HEK293 (cell line): ENCODE measurements around the gene ATOH7.
"Not testable (repeated sequence)": the region's sequence is repeated elsewhere in the genome, so short reads cannot be mapped to it uniquely, and the experiment has no call there.

Source experiments
- CTCF ChIA-PET: fragments of 350-600 bp; formaldehyde crosslinking; extraction: SDS; loops from one replicate; lab custom pipeline; 2021; ENCODE audit warnings: antibody characterized with exemption; lab: Yijun Ruan, JAX
- POLR2A ChIA-PET: fragments of 300-600 bp; formaldehyde crosslinking; extraction: SDS; loops from one replicate; lab custom pipeline; 2020; ENCODE audit warnings: antibody characterized with exemption, inconsistent platforms; lab: Yijun Ruan, JAX
- H3K27ac ChIP-seq: fragments of 200-500 bp; sonication (Bioruptor generic); 2 replicates; pipeline ENCODE4 v1.5.1; 2014; ENCODE audit warnings: low read depth, low read length, control low read depth, inconsistent platforms; ENCODE audit errors: extremely low read depth
- H3K36me3 ChIP-seq, 2 experiments: fragments of 200-500 bp in 1 of 2; sonication (Bioruptor generic) in 1 of 2; 1 replicate in 1 of 2; 2 replicates in 1 of 2; pipeline ENCODE4 v1.5.1; 2014 to 2017; ENCODE audit warnings: inconsistent platforms in 2 of 2, low read length in 2 of 2; ENCODE audit not compliant: control insufficient read depth in 2 of 2, insufficient read depth in 1 of 2
- H3K4me1 ChIP-seq: fragments of 200-500 bp; sonication (Bioruptor generic); 2 replicates; pipeline ENCODE4 v1.5.1; 2014; ENCODE audit warnings: mild to moderate bottlenecking, low read length, inconsistent platforms; ENCODE audit not compliant: control insufficient read depth, insufficient read depth
- H3K4me3 ChIP-seq: 2 replicates; pipeline ENCODE4 v1.5.1; 2011; ENCODE audit warnings: low read depth, mild to moderate bottlenecking, control low read depth, low read length, moderate library complexity
- H3K9me3 ChIP-seq: fragments of 200-500 bp; sonication (Bioruptor generic); 2 replicates; pipeline ENCODE4 v1.5.1; 2014; ENCODE audit warnings: low read depth, low read length, inconsistent platforms; ENCODE audit not compliant: control insufficient read depth, insufficient read depth
- HOXD13 ChIP-seq: sonication (generic); formaldehyde crosslinking; IDR thresholded peaks from 2 replicates; pipeline ENCODE4 v1.8.0; 2022; ENCODE audit warnings: missing genetic modification reagents, borderline replicate concordance
- OSR2 ChIP-seq: fragments of 450-650 bp; formaldehyde crosslinking; IDR thresholded peaks from 2 replicates; pipeline ENCODE4 v1.5.1; 2016; ENCODE audit warnings: missing biosample characterization, missing genetic modification characterization
- SCRT1 ChIP-seq: fragments of 450-650 bp; formaldehyde crosslinking; IDR thresholded peaks from 2 replicates; pipeline ENCODE4 v1.5.1; 2016; ENCODE audit warnings: missing biosample characterization, missing genetic modification characterization, borderline replicate concordance
- ZNF132 ChIP-seq: fragments of 450-650 bp; formaldehyde crosslinking; IDR thresholded peaks from 2 replicates; pipeline ENCODE4 v1.5.1; 2017; ENCODE audit warnings: missing biosample characterization, missing genetic modification characterization, borderline replicate concordance
- ZNF214 ChIP-seq: fragments of 450-650 bp; formaldehyde crosslinking; IDR thresholded peaks from 2 replicates; pipeline ENCODE4 v1.5.1; 2017; ENCODE audit warnings: missing biosample characterization, mild to moderate bottlenecking, missing genetic modification characterization, borderline replicate concordance
- ZNF239 ChIP-seq: fragments of 450-650 bp; formaldehyde crosslinking; IDR thresholded peaks from 2 replicates; pipeline ENCODE4 v1.5.1; 2016; ENCODE audit warnings: missing biosample characterization, missing genetic modification characterization
- ZNF350 ChIP-seq: fragments of 450-650 bp; formaldehyde crosslinking; IDR thresholded peaks from 2 replicates; pipeline ENCODE4 v1.5.0; 2017; ENCODE audit warnings: missing biosample characterization, mild to moderate bottlenecking, missing genetic modification characterization
- ZNF391 ChIP-seq: fragments of 450-650 bp; formaldehyde crosslinking; IDR thresholded peaks from 2 replicates; pipeline ENCODE4 v1.5.1; 2016; ENCODE audit warnings: low read depth, missing biosample characterization, missing genetic modification characterization, borderline replicate concordance
- ZNF394 ChIP-seq: fragments of 450-650 bp; formaldehyde crosslinking; IDR thresholded peaks from 2 replicates; pipeline ENCODE4 v1.5.1; 2016; ENCODE audit warnings: missing biosample characterization, missing genetic modification characterization, mild to moderate bottlenecking, moderate library complexity, borderline replicate concordance
- ZNF530 ChIP-seq: fragments of 450-650 bp; formaldehyde crosslinking; IDR thresholded peaks from 2 replicates; pipeline ENCODE4 v1.5.1; 2016; ENCODE audit warnings: low read depth, missing biosample characterization, missing genetic modification characterization
- TF ChIP-seq, protein P1 (sequence below): fragments of 450-650 bp; formaldehyde crosslinking; IDR thresholded peaks from 2 replicates; pipeline ENCODE4 v1.5.1; 2016; ENCODE audit warnings: missing biosample characterization, missing genetic modification characterization
- TF ChIP-seq, protein P2 (sequence below): fragments of 450-650 bp; formaldehyde crosslinking; IDR thresholded peaks from 2 replicates; pipeline ENCODE4 v1.5.1; 2016; ENCODE audit warnings: missing biosample characterization, missing genetic modification characterization
- TF ChIP-seq, protein P3 (sequence below): fragments of 450-650 bp; formaldehyde crosslinking; IDR thresholded peaks from 2 replicates; pipeline ENCODE4 v1.5.1; 2016; ENCODE audit warnings: missing biosample characterization, missing genetic modification characterization
- TF ChIP-seq, protein P4 (sequence below): fragments of 450-650 bp; formaldehyde crosslinking; IDR thresholded peaks from 2 replicates; pipeline ENCODE4 v1.5.1; 2016; ENCODE audit warnings: missing biosample characterization, missing genetic modification characterization

Gene ATOH7

DNA sequence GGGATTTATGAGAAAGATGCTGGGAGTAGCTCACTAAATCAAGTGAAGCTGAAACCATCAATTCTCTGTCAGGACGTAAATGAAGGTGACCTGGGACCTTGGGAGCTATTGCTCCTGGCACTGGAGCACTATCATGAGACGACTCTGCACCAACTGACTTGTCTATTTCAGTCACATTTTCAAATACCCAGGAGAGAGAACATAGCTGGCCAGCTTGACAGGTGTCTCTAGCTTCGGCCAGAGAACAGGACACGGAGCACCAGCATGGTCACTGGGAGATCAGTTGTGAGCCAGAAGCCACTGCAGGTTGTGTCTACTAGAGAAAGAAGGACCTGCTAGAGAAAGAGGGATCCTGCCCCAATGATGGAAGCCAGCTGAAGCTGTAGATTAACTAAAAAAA, 17.4 kb upstream of the ATOH7 start:
- TF ChIP-seq, protein P1, sequence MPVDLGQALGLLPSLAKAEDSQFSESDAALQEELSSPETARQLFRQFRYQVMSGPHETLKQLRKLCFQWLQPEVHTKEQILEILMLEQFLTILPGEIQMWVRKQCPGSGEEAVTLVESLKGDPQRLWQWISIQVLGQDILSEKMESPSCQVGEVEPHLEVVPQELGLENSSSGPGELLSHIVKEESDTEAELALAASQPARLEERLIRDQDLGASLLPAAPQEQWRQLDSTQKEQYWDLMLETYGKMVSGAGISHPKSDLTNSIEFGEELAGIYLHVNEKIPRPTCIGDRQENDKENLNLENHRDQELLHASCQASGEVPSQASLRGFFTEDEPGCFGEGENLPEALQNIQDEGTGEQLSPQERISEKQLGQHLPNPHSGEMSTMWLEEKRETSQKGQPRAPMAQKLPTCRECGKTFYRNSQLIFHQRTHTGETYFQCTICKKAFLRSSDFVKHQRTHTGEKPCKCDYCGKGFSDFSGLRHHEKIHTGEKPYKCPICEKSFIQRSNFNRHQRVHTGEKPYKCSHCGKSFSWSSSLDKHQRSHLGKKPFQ = no peak
- TF ChIP-seq ZNF132 = no peak
- TF ChIP-seq HOXD13 (CRISPR knock-in tag) = no peak
- TF ChIP-seq ZNF530 = no peak
- no peak for TF ChIP-seq ZNF239 (tag by site-specific recombination)
- no peak for TF ChIP-seq SCRT1 (tag by site-specific recombination)
- no peak for TF ChIP-seq ZNF350 (tag by site-specific recombination)
- TF ChIP-seq ZNF391 (tag by site-specific recombination) = no peak
- no peak for TF ChIP-seq ZNF214
- no peak for TF ChIP-seq OSR2 (tag by site-specific recombination)
- TF ChIP-seq, protein P2, sequence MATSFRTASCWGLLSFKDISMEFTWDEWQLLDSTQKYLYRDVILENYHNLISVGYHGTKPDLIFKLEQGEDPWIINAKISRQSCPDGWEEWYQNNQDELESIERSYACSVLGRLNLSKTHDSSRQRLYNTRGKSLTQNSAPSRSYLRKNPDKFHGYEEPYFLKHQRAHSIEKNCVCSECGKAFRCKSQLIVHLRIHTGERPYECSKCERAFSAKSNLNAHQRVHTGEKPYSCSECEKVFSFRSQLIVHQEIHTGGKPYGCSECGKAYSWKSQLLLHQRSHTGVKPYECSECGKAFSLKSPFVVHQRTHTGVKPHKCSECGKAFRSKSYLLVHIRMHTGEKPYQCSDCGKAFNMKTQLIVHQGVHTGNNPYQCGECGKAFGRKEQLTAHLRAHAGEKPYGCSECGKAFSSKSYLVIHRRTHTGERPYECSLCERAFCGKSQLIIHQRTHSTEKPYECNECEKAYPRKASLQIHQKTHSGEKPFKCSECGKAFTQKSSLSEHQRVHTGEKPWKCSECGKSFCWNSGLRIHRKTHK (tag by site-specific recombination) = no peak
- TF ChIP-seq, all 188 proteins: peak for 0
- no peaks in the 10 kb centered on the region for H3K4me1 ChIP-seq
- no peak overlapping the region for H3K27ac ChIP-seq
- CTCF ChIA-PET = interaction anchor here (0.7 to 0.9 kb wide), 3 partner anchors 36 to 93 kb away, joined by 3 to 4 read pairs (median 4); no protein-coding TSS in a partner anchor
- POLR2A ChIA-PET = interaction anchor here (0.6 kb wide), 2 partner anchors 49 to 484 kb away, joined by 7 read pairs; no protein-coding TSS in a partner anchor
- H3K9me3 ChIP-seq = no peaks in the 10 kb centered on the region
- H3K36me3 ChIP-seq = no peaks in the 10 kb centered on the region
- H3K4me3 ChIP-seq = no peak overlapping the region

DNA sequence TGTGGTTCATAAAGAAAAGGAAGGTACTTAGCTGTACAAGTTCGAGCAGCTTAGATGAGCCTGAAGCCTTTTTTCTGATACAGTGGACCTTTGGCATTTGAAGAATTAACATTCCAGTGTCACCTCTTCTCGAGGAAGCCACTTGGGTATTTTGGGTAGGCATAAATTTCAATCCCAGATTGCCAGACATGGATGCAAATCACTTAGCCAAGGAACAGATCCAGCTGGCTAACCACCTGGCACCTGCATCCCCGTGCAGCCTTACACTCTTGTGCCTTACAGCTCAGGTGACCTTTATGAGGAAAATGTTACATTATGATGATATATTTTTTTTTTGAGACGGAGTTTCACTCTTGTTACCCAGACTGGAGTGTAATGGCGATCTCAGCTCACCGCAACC, 16.0 kb upstream of the ATOH7 start:
- Histone ChIP-seq H3K4me3 (no peak overlapping the region), H3K9me3 (no peaks in the 10 kb centered on the region), H3K27ac (no peak overlapping the region), H3K4me1 (no peaks in the 10 kb centered on the region), H3K36me3 (no peaks in the 10 kb centered on the region)
- TF ChIP-seq, protein P3, sequence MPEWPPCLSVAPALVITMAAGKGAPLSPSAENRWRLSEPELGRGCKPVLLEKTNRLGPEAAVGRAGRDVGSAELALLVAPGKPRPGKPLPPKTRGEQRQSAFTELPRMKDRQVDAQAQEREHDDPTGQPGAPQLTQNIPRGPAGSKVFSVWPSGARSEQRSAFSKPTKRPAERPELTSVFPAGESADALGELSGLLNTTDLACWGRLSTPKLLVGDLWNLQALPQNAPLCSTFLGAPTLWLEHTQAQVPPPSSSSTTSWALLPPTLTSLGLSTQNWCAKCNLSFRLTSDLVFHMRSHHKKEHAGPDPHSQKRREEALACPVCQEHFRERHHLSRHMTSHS (tag by site-specific recombination) = no peak
- TF ChIP-seq, protein P4, sequence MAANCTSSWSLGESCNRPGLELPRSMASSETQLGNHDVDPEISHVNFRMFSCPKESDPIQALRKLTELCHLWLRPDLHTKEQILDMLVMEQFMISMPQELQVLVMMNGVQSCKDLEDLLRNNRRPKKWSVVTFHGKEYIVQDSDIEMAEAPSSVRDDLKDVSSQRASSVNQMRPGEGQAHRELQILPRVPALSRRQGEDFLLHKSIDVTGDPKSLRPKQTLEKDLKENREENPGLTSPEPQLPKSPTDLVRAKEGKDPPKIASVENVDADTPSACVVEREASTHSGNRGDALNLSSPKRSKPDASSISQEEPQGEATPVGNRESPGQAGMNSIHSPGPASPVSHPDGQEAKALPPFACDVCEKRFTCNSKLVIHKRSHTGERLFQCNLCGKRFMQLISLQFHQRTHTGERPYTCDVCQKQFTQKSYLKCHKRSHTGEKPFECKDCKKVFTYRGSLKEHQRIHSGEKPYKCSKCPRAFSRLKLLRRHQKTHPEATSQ = no peak
- ChIA-PET POLR2A (interaction anchor here (0.5 kb wide), 1 partner anchor 276 kb away, joined by 3 read pairs; no protein-coding TSS in a partner anchor), CTCF (interaction anchor here (0.6 to 1.4 kb wide), 3 partner anchors 28 to 70 kb away, joined by 3 to 5 read pairs (median 5); no protein-coding TSS in a partner anchor)

DNA sequence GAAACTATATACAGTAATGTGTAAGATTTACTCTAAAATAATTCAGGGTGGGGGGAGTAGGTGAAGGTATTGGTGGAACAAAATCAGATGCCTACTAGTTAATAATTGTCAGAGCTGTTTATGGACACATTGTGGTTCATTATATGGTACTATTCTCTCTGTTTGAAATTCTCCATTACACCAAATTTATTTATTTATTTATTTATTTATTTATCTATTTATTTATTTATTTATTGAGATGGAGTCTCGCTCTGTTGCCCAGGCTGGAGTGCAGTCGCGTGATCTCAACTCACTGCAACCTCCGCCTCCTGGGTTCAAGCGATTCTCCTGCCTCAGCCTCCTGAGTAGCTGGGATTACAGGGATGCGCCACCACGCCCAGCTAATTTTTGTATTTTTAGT, 14.5 kb upstream of the ATOH7 start:
- H3K27ac ChIP-seq, H3K9me3 ChIP-seq, POLR2A ChIA-PET, H3K36me3 ChIP-seq, H3K4me3 ChIP-seq, CTCF ChIA-PET, H3K4me1 ChIP-seq: not testable (repeated sequence)
- TF ChIP-seq ZNF394 (tag by site-specific recombination) = peak; percentile 17; the same call in 1 of the 2 replicates
- TF ChIP-seq, all 188 proteins: peak for 1; not testable (repeated sequence) for 187
